GM13976 (cell line): ENCODE measurements around the gene SUCLG1.

ENCODE experiments used
- DNase-seq: peaks from one replicate; pipeline ENCODE4 v3.0.0; 2012; ENCODE audit warnings: low spot score
- CTCF ChIP-seq: IDR thresholded peaks from 2 replicates; pipeline ENCODE4 v1.5.1; 2012; ENCODE audit warnings: borderline replicate concordance, mild to moderate bottlenecking; ENCODE audit not compliant: insufficient read depth; ENCODE audit errors: extremely low read depth, missing control alignments, control extremely low read depth
- in situ Hi-C: fragments of 300-500 bp; cut with MboI; formaldehyde crosslinking; loops from one replicate; pipeline ENCODE4 v1.12.0; 2022; ENCODE audit warnings: low sequenced_read_pairs, mixed read lengths, inconsistent platforms; ENCODE audit not compliant: unreplicated experiment

Gene SUCLG1

GRCh38 chr2:84456156-84456555 is 2.9 kb downstream of the SUCLG1 start:
- TF ChIP-seq CTCF, result no peak
- in situ Hi-C loops, result no loop called here
- DNase-seq, result no peak

- in situ Hi-C loops, result no loop called here
Observed at GRCh38 chr2:84454581-84454980, 4.5 kb downstream of the SUCLG1 start.

GRCh38 chr2:84452624-84453023 is 6.5 kb downstream of the SUCLG1 start:
- DNase-seq, result no peak
- TF ChIP-seq CTCF, result no peak
- in situ Hi-C loops, result no loop called here

More at GRCh38 chr2:84454581-84454980, 4.5 kb downstream of the SUCLG1 start:
- DNase-seq, result no peak
- TF ChIP-seq CTCF, result no peak

- TF ChIP-seq CTCF, result no peak
- DNase-seq, result no peak
- in situ Hi-C loops, result no loop called here
Observed at GRCh38 chr2:84451579-84451978, 7.5 kb downstream of the SUCLG1 start.

GRCh38 chr2:84450288-84451227 is 8.5 kb downstream of the SUCLG1 start:
- no peak for TF ChIP-seq CTCF
- in situ Hi-C loops, result no loop called here
- no peak for DNase-seq

- DNase-seq, result no peak
- in situ Hi-C loops, result no loop called here
- no peak for TF ChIP-seq CTCF
Observed at GRCh38 chr2:84449711-84450110, 9.4 kb downstream of the SUCLG1 start.

GRCh38 chr2:84449055-84449454 is 10.0 kb downstream of the SUCLG1 start:
- DNase-seq, result no peak
- no peak for TF ChIP-seq CTCF
- in situ Hi-C loops, result no loop called here
